ENCODE results near the gene MELTF. TPM values are rescaled to one million over a fixed set of nuclear protein-coding genes. Genes with fewer than 3 reads are reported as not detected.

MELTF gene
- total and polyA plus RNA-seq, 2 of the 13 experiments (the other 11 are each of a cell fraction or from before 2014, with no cell fraction given): 3.2 to 7.5 TPM

GRCh38 chr3:196962108-196962929 lies 67.3 kb downstream of the MELTF start (continued):
- TF ChIP-seq ZNF674 (CRISPR knock-in tag; IDR thresholded peaks at IDR 0.05; ENCODE audit: low read depth) (no peak), IKZF5 (CRISPR knock-in tag; IDR thresholded peaks at IDR 0.05) (no peak), ZNF326 (CRISPR knock-in tag; IDR thresholded peaks at IDR 0.05; ENCODE audit: borderline replicate concordance) (no peak), MTF1 (CRISPR knock-in tag; IDR thresholded peaks at IDR 0.05) (no peak), HNF1A (IDR thresholded peaks at IDR 0.05; ENCODE audit: low read depth) (peak; percentile 90), HNF1A (CRISPR knock-in tag; IDR thresholded peaks at IDR 0.05; ENCODE audit: borderline replicate concordance) (peak; percentile 91), IKZF4 (CRISPR knock-in tag; IDR thresholded peaks at IDR 0.05; ENCODE audit: borderline replicate concordance, low read depth, not compliant biosample characterization) (no peak), ZNF207 (IDR thresholded peaks at IDR 0.05; ENCODE audit: borderline replicate concordance) (no peak), ZNF124 (CRISPR knock-in tag; IDR thresholded peaks at IDR 0.05) (no peak; the same call in 1 of the 2 replicates), HINFP (CRISPR knock-in tag; IDR thresholded peaks at IDR 0.05; ENCODE audit: low read depth) (peak; percentile 54; the same call in 1 of the 2 replicates), SOX13 (IDR thresholded peaks at IDR 0.05) (peak; percentile 72), SOX13 (CRISPR knock-in tag; conservative IDR thresholded peaks at IDR 0.05 in 1 of 2, IDR thresholded peaks at IDR 0.05 in 1 of 2) (peak in 1 of 2 experiments; percentile 95; a peak in 2 of 4 replicates), SMARCE1 (IDR thresholded peaks at IDR 0.05; ENCODE audit: borderline replicate concordance) (no peak), BCL3 (CRISPR knock-in tag; IDR thresholded peaks at IDR 0.05) (0 out of 2 replicates have a peak, but pooled peaks have one; percentile 48), HIC2 (CRISPR knock-in tag; IDR thresholded peaks at IDR 0.05; ENCODE audit: low read depth) (no peak), ZFP82 (CRISPR knock-in tag; IDR thresholded peaks at IDR 0.05; ENCODE audit: borderline replicate concordance) (no peak), ZNF776 (CRISPR knock-in tag; IDR thresholded peaks at IDR 0.05) (no peak)

Measured in HepG2 (cell line).